ENCODE data around the gene WDR3.

Gene WDR3

GRCh38 chr1:117971777-117972176 is 42.2 kb downstream of the WDR3 start:
- Mint-ChIP-seq H3K4me1 (peaks cover 9% of the 10 kb centered on the region), H3K4me3 (no peak overlapping the region), H3K36me3 (no peaks in the 10 kb centered on the region), H3K27me3 (no peaks in the 10 kb centered on the region), H3K9me3 (peaks cover 2% of the 10 kb centered on the region), H3K27ac (no peak overlapping the region)
- ATAC-seq (ENCODE audit: low read depth) = no peak
- no peak for DNase-seq (ENCODE audit: low spot score in 2 of 2)

GRCh38 chr1:117976381-117976780 is 46.8 kb downstream of the WDR3 start:
- Mint-ChIP-seq H3K4me1 (no peaks in the 10 kb centered on the region), H3K9me3 (peaks cover 2% of the 10 kb centered on the region), H3K27me3 (no peaks in the 10 kb centered on the region), H3K27ac (no peak overlapping the region), H3K36me3 (no peaks in the 10 kb centered on the region), H3K4me3 (no peak overlapping the region)
- no peak for ATAC-seq (ENCODE audit: low read depth)
- DNase-seq (ENCODE audit: low spot score in 2 of 2) = no peak

- Mint-ChIP-seq H3K27me3 (peaks cover 8% of the 10 kb centered on the region), H3K36me3 (no peaks in the 10 kb centered on the region), H3K4me1 (peaks cover 4% of the 10 kb centered on the region), H3K27ac (no peak overlapping the region), H3K9me3 (no peaks in the 10 kb centered on the region), H3K4me3 (no peak overlapping the region)
- DNase-seq (ENCODE audit: low spot score in 2 of 2) = no peak
- no peak for ATAC-seq (ENCODE audit: low read depth)
These were observed 52.1 kb downstream of the WDR3 start for GRCh38 chr1:117981455-117982192.

GRCh38 chr1:117985239-117985638 is 55.7 kb downstream of the WDR3 start:
- Mint-ChIP-seq H3K4me1 (peaks cover 4% of the 10 kb centered on the region), H3K27ac (no peak overlapping the region), H3K27me3 (peaks cover 8% of the 10 kb centered on the region), H3K9me3 (no peaks in the 10 kb centered on the region), H3K36me3 (no peaks in the 10 kb centered on the region), H3K4me3 (no peak overlapping the region)
- DNase-seq (ENCODE audit: low spot score in 2 of 2) (no peak), ATAC-seq (ENCODE audit: low read depth) (no peak)

GRCh38 chr1:117985973-117986372 is 56.4 kb downstream of the WDR3 start:
- Mint-ChIP-seq H3K27ac (no peak overlapping the region), H3K27me3 (peaks cover 8% of the 10 kb centered on the region), H3K36me3 (no peaks in the 10 kb centered on the region), H3K4me3 (peak overlapping the region; percentile 22), H3K9me3 (no peaks in the 10 kb centered on the region), H3K4me1 (peaks cover 4% of the 10 kb centered on the region)
- ATAC-seq (ENCODE audit: low read depth) (peak; percentile 38), DNase-seq (ENCODE audit: low spot score in 2 of 2) (no peak)

GRCh38 chr1:118004312-118004711 is 74.8 kb downstream of the WDR3 start:
- peaks cover 3% of the 10 kb centered on the region for H3K36me3 Mint-ChIP-seq
- DNase-seq (ENCODE audit: low spot score in 2 of 2) (no peak), ATAC-seq (ENCODE audit: low read depth) (no peak)
- no peak overlapping the region for H3K27ac Mint-ChIP-seq
- H3K27me3 Mint-ChIP-seq = peaks cover 14% of the 10 kb centered on the region
- no peaks in the 10 kb centered on the region for H3K4me1 Mint-ChIP-seq
- H3K4me3 Mint-ChIP-seq = no peak overlapping the region
- H3K9me3 Mint-ChIP-seq = peaks cover 11% of the 10 kb centered on the region

GRCh38 chr1:118007391-118007790 is 77.9 kb downstream of the WDR3 start:
- Mint-ChIP-seq H3K27me3 (peaks cover 16% of the 10 kb centered on the region), H3K36me3 (no peaks in the 10 kb centered on the region), H3K27ac (no peak overlapping the region), H3K4me3 (no peak overlapping the region), H3K9me3 (peaks cover 2% of the 10 kb centered on the region), H3K4me1 (no peaks in the 10 kb centered on the region)
- no peak for DNase-seq (ENCODE audit: low spot score in 2 of 2)
- ATAC-seq (ENCODE audit: low read depth) = no peak

GRCh38 chr1:118008011-118008410 is 78.5 kb downstream of the WDR3 start:
- Mint-ChIP-seq H3K27ac (no peak overlapping the region), H3K9me3 (peaks cover 1% of the 10 kb centered on the region), H3K27me3 (peaks cover 16% of the 10 kb centered on the region), H3K4me1 (no peaks in the 10 kb centered on the region), H3K36me3 (no peaks in the 10 kb centered on the region), H3K4me3 (no peak overlapping the region)
- DNase-seq (ENCODE audit: low spot score in 2 of 2) (no peak), ATAC-seq (ENCODE audit: low read depth) (no peak)

- ATAC-seq (ENCODE audit: low read depth) (no peak), DNase-seq (ENCODE audit: low spot score in 2 of 2) (no peak)
- H3K4me1 Mint-ChIP-seq = no peaks in the 10 kb centered on the region
- H3K27me3 Mint-ChIP-seq = peaks cover 10% of the 10 kb centered on the region
- no peak overlapping the region for H3K27ac Mint-ChIP-seq
- H3K4me3 Mint-ChIP-seq = no peak overlapping the region
- no peaks in the 10 kb centered on the region for H3K36me3 Mint-ChIP-seq
- no peaks in the 10 kb centered on the region for H3K9me3 Mint-ChIP-seq
These were observed 83.1 kb downstream of the WDR3 start for GRCh38 chr1:118012515-118013124.

- Mint-ChIP-seq H3K27ac (no peak overlapping the region), H3K27me3 (peaks cover 10% of the 10 kb centered on the region), H3K4me3 (no peak overlapping the region), H3K9me3 (no peaks in the 10 kb centered on the region), H3K4me1 (no peaks in the 10 kb centered on the region), H3K36me3 (no peaks in the 10 kb centered on the region)
- DNase-seq (ENCODE audit: low spot score in 2 of 2) = no peak
- ATAC-seq (ENCODE audit: low read depth) = no peak
These were observed 83.8 kb downstream of the WDR3 start for GRCh38 chr1:118013336-118013735.

GRCh38 chr1:118013938-118014337 is 84.4 kb downstream of the WDR3 start:
- Mint-ChIP-seq H3K9me3 (no peaks in the 10 kb centered on the region), H3K4me3 (no peak overlapping the region), H3K27me3 (peaks cover 10% of the 10 kb centered on the region), H3K4me1 (no peaks in the 10 kb centered on the region), H3K27ac (no peak overlapping the region), H3K36me3 (no peaks in the 10 kb centered on the region)
- ATAC-seq (ENCODE audit: low read depth) (no peak), DNase-seq (ENCODE audit: low spot score in 2 of 2) (no peak)
